Measurements from ENCODE around the gene C1orf146.
A peak's percentile ranks its signal among the peaks of the same experiment; 100 is the strongest.

The C1orf146 gene

GRCh38 chr1:92291372-92291999, 73.8 kb downstream of the C1orf146 start:
- in situ Hi-C loops (cut with HindIII; ENCODE audit: low sequenced_read_pairs): no loop called here
- peak; percentile 78 for TF ChIP-seq CTCF (IDR thresholded peaks at IDR 0.05; ENCODE audit: low read depth, low read length)
- H3K4me3 ChIP-seq (ENCODE audit: low read depth, low read length): no peak overlapping the region
- peak; percentile 74 for DNase-seq (ENCODE audit: low read depth, low spot score)
